Measurements from ENCODE around the gene TMEM108.

TMEM108 gene

GRCh38 chr3:133238015-133238414, 199.8 kb downstream of the TMEM108 start:
- DNase-seq, result no peak

- no peak for DNase-seq
Observed at GRCh38 chr3:133246119-133246518, 207.9 kb downstream of the TMEM108 start.

- no peak for DNase-seq
Observed at GRCh38 chr3:133246773-133247172, 208.6 kb downstream of the TMEM108 start.

- no peak for DNase-seq
Observed at GRCh38 chr3:133248389-133248788, 210.2 kb downstream of the TMEM108 start.

GRCh38 chr3:133249490-133249889, 211.3 kb downstream of the TMEM108 start:
- no peak for DNase-seq

- DNase-seq, result no peak
Observed at GRCh38 chr3:133254151-133254550, 216.0 kb downstream of the TMEM108 start.

GRCh38 chr3:133254716-133255115, 216.5 kb downstream of the TMEM108 start:
- DNase-seq, result no peak

GRCh38 chr3:133256787-133257483, 218.7 kb downstream of the TMEM108 start:
- DNase-seq, result no peak

GRCh38 chr3:133258358-133258757, 220.2 kb downstream of the TMEM108 start:
- DNase-seq, result no peak

- no peak for DNase-seq
Observed at GRCh38 chr3:133259767-133260166, 221.6 kb downstream of the TMEM108 start.

- no peak for DNase-seq
Observed at GRCh38 chr3:133262333-133262732, 224.1 kb downstream of the TMEM108 start.

GRCh38 chr3:133264920-133265319, 226.7 kb downstream of the TMEM108 start:
- DNase-seq, result no peak

- DNase-seq, result no peak
Observed at GRCh38 chr3:133268726-133269134, 230.5 kb downstream of the TMEM108 start.

- DNase-seq, result no peak
Observed at GRCh38 chr3:133269393-133269792, 231.2 kb downstream of the TMEM108 start.

- no peak for DNase-seq
Observed at GRCh38 chr3:133270631-133271030, 232.4 kb downstream of the TMEM108 start.

GRCh38 chr3:133271042-133271441, 232.9 kb downstream of the TMEM108 start:
- DNase-seq, result no peak

GRCh38 chr3:133271539-133271938, 233.3 kb downstream of the TMEM108 start:
- DNase-seq, result no peak

- no peak for DNase-seq
Observed at GRCh38 chr3:133273346-133273745, 235.2 kb downstream of the TMEM108 start.

- DNase-seq, result no peak
Observed at GRCh38 chr3:133274477-133274876, 236.3 kb downstream of the TMEM108 start.

GRCh38 chr3:133276594-133276993, 238.4 kb downstream of the TMEM108 start:
- DNase-seq, result no peak

GRCh38 chr3:133277813-133278212, 239.6 kb downstream of the TMEM108 start:
- DNase-seq, result no peak

- no peak for DNase-seq
Observed at GRCh38 chr3:133278260-133279043, 240.3 kb downstream of the TMEM108 start.

GRCh38 chr3:133280586-133280985, 242.4 kb downstream of the TMEM108 start:
- DNase-seq, result no peak

- DNase-seq, result no peak
Observed at GRCh38 chr3:133282236-133282635, 244.0 kb downstream of the TMEM108 start.
